MCF 10A (cell line): ENCODE data around the gene PROX1. TPM values are rescaled to one million over a fixed set of nuclear protein-coding genes. Genes with fewer than 3 reads are reported as not detected.

ENCODE experiments used
- Bru-seq: library from RNA; stranded (reverse); fragments of 400-500 nt; gene quantifications from one replicate; lab custom pipeline; 2021; lab: Mats Ljungman, UMichigan
- BruChase-seq, 2 experiments: library from RNA; stranded (reverse); fragments of 400-500 nt; gene quantifications; one replicate each; lab custom pipeline; 2021; lab: Mats Ljungman, UMichigan
- BruUV-seq: library from RNA; stranded (reverse); fragments of 400-500 nt; replicated peaks from 2 replicates; lab custom pipeline; 2021; lab: Mats Ljungman, UMichigan
- CTCF ChIA-PET: fragments of 300-600 bp; sonication (Branson Sonifier 250); formaldehyde crosslinking; extraction: SDS; loops from one replicate; lab custom pipeline; 2021; ENCODE audit warnings: antibody characterized with exemption, inconsistent platforms; lab: Yijun Ruan, JAX
- POLR2A ChIA-PET: fragments of 300-600, 350-650 bp; sonication (Branson Sonifier 250); formaldehyde crosslinking; extraction: SDS; loops from one replicate; lab custom pipeline; 2020; ENCODE audit warnings: antibody characterized with exemption, inconsistent platforms; lab: Yijun Ruan, JAX
- DNase-seq: peaks from one replicate; pipeline ENCODE4 v3.0.0-alpha.2; 2018; ENCODE audit not compliant: unreplicated experiment
- H3K27ac Mint-ChIP-seq: one replicate; pipeline ENCODE4 v1.8.0; 2022; ENCODE audit warnings: mild to moderate bottlenecking, low read depth, mixed read lengths; ENCODE audit not compliant: unreplicated experiment
- H3K27me3 Mint-ChIP-seq: one replicate; pipeline ENCODE4 v1.8.0; 2022; ENCODE audit warnings: mixed read lengths; ENCODE audit not compliant: insufficient read depth, unreplicated experiment
- H3K36me3 Mint-ChIP-seq: one replicate; pipeline ENCODE4 v1.8.0; 2022; ENCODE audit warnings: mild to moderate bottlenecking, moderate library complexity, mixed read lengths; ENCODE audit not compliant: insufficient read depth, unreplicated experiment
- H3K4me1 Mint-ChIP-seq: one replicate; pipeline ENCODE4 v1.8.0; 2022; ENCODE audit warnings: mixed read lengths; ENCODE audit not compliant: insufficient read depth, unreplicated experiment
- H3K4me3 Mint-ChIP-seq: one replicate; pipeline ENCODE4 v1.8.0; 2022; ENCODE audit warnings: mild to moderate bottlenecking, moderate library complexity, mixed read lengths; ENCODE audit not compliant: unreplicated experiment
- H3K9me3 Mint-ChIP-seq: one replicate; pipeline ENCODE4 v1.8.0; 2022; ENCODE audit warnings: mixed read lengths; ENCODE audit not compliant: unreplicated experiment
- intact Hi-C: fragments of 100-400 bp; cut with micrococcal nuclease; formaldehyde crosslinking; loops from 2 replicates; pipeline ENCODE4 v1.14.1; 2022
- long read RNA-seq: library from polyadenylated mRNA; stranded (forward); transcript quantifications from one replicate; pipeline ENCODE4 v2.0.0, GENCODE V29; 2022
- total RNA-seq: library from RNA; stranded (reverse); gene quantifications from 2 replicates; pipeline ENCODE4 v1.2.3, GENCODE V29; 2022
- TF ChIP-seq, protein P1 (sequence below): fragments of 200-600 bp; IDR thresholded peaks from one replicate; pipeline ENCODE4 v1.8.0; 2022; ENCODE audit warnings: antibody characterized with exemption, mild to moderate bottlenecking; ENCODE audit not compliant: unreplicated experiment

PROX1 gene, protein sequence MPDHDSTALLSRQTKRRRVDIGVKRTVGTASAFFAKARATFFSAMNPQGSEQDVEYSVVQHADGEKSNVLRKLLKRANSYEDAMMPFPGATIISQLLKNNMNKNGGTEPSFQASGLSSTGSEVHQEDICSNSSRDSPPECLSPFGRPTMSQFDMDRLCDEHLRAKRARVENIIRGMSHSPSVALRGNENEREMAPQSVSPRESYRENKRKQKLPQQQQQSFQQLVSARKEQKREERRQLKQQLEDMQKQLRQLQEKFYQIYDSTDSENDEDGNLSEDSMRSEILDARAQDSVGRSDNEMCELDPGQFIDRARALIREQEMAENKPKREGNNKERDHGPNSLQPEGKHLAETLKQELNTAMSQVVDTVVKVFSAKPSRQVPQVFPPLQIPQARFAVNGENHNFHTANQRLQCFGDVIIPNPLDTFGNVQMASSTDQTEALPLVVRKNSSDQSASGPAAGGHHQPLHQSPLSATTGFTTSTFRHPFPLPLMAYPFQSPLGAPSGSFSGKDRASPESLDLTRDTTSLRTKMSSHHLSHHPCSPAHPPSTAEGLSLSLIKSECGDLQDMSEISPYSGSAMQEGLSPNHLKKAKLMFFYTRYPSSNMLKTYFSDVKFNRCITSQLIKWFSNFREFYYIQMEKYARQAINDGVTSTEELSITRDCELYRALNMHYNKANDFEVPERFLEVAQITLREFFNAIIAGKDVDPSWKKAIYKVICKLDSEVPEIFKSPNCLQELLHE
- total RNA-seq (0.61 TPM in 2 replicates), Bru-seq, nascent RNA (percentile 25 among the genes with signal in this experiment), BruChase-seq, experiment 1, labeled RNA remaining after a 6-hour chase (percentile 20 among the genes with signal in this experiment), BruChase-seq, experiment 2, labeled RNA remaining after a 2-hour chase (percentile 24 among the genes with signal in this experiment)
- long read RNA-seq = 0 reads

DNA sequence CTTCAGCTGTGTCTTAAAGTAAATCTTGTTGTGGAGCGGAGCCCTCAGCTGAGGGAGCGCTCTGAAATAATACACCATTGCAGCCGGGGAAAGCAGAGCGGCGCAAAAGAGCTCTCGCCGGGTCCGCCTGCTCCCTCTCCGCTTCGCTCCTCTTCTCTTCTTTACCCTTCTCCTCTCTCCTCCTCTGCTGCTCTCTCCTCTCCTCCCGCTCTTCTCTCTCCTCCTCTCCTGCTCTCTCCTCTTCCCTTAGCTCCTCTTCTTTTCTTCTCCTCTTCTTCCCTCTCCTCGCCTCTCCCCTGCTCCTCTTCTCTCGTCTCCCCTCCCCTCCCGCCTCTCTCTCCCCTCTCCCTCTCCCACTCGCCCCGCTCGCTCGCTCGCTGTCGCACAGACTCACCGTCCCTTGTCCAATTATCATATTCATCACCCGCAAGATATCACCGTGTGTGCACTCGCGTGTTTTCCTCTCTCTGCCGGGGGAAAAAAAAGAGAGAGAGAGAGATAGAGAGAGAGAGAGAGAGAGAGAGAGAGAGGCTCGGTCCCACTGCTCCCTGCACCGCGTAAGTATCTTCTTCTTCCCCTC, at the start of gene PROX1:
PROX1 (plus strand) TSS at position 47 of the 580 bp plus-strand sequence. CDS start 8,563 bp downstream, outside the sequence.
- Mint-ChIP-seq H3K36me3 (no peaks in the 10 kb centered on the region), H3K4me3 (peak within 1 kb of the TSS; percentile 92), H3K9me3 (no peaks in the 10 kb centered on the region), H3K4me1 (peaks cover 15% of the 10 kb centered on the region), H3K27ac (peak within 1 kb of the TSS; percentile 88), H3K27me3 (peaks cover 97% of the 10 kb centered on the region)
- ChIA-PET POLR2A (interaction anchor here (0.6 to 4.4 kb wide), 8 partner anchors 9 to 1201 kb away, joined by 3 to 31 read pairs (median 4); partner anchors contain the start of gene SMYD2), CTCF (interaction anchor here (0.6 to 1.4 kb wide), 8 partner anchors 82 to 829 kb away, joined by 3 to 7 read pairs (median 4); no protein-coding TSS in a partner anchor)
- peak; percentile 86 for DNase-seq
- no TSS peak for BruUV-seq
- intact Hi-C loops = loop anchor here (2.0 kb wide), 1 partner anchor 135 kb away; no protein-coding TSS in a partner anchor
- TF ChIP-seq, protein P1, sequence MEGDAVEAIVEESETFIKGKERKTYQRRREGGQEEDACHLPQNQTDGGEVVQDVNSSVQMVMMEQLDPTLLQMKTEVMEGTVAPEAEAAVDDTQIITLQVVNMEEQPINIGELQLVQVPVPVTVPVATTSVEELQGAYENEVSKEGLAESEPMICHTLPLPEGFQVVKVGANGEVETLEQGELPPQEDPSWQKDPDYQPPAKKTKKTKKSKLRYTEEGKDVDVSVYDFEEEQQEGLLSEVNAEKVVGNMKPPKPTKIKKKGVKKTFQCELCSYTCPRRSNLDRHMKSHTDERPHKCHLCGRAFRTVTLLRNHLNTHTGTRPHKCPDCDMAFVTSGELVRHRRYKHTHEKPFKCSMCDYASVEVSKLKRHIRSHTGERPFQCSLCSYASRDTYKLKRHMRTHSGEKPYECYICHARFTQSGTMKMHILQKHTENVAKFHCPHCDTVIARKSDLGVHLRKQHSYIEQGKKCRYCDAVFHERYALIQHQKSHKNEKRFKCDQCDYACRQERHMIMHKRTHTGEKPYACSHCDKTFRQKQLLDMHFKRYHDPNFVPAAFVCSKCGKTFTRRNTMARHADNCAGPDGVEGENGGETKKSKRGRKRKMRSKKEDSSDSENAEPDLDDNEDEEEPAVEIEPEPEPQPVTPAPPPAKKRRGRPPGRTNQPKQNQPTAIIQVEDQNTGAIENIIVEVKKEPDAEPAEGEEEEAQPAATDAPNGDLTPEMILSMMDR = no peak

DNA sequence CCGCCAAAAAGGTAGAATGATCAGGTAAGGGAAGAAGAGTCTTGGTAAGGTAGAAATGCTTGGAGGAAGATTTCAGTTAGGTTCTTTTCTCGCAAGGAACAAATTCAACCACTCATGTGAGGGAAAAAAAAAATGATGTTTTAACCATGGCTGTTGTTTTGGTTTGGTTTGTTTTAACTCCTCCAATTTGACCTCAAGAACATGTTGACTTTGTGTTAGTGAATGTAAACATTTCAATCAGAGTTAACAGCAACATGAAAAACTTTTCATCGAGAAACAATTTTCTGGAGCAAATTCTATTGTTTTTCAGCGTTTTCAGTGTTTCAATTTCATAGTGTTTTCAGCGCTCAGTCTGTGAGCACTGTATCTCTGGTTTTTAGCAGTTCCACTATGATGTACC, 49.0 kb upstream of the PROX1 start:
- ChIA-PET POLR2A (interaction anchor here (0.7 kb wide), 1 partner anchor 9 kb away, joined by 5 read pairs; no protein-coding TSS in a partner anchor), CTCF (no interaction called here)
- Mint-ChIP-seq H3K27me3 (peaks cover 94% of the 10 kb centered on the region), H3K4me3 (no peak overlapping the region), H3K9me3 (no peaks in the 10 kb centered on the region), H3K27ac (no peak overlapping the region), H3K36me3 (no peaks in the 10 kb centered on the region), H3K4me1 (peaks cover 13% of the 10 kb centered on the region)
- no peak for DNase-seq
- intact Hi-C loops = no loop called here
- BruUV-seq = no TSS peak
- TF ChIP-seq, protein P1 = no peak

GRCh38 chr1:213939888-213940287, 47.9 kb upstream of the PROX1 start:
- CTCF ChIA-PET = interaction anchor here (0.6 to 0.7 kb wide), 2 partner anchors 739 to 1146 kb away, joined by 3 to 4 read pairs; no protein-coding TSS in a partner anchor
- peaks cover 90% of the 10 kb centered on the region for H3K27me3 Mint-ChIP-seq
- peaks cover 3% of the 10 kb centered on the region for H3K4me1 Mint-ChIP-seq
- H3K27ac Mint-ChIP-seq = no peak overlapping the region
- no peaks in the 10 kb centered on the region for H3K9me3 Mint-ChIP-seq
- no peak for DNase-seq
- intact Hi-C loops = no loop called here
- H3K4me3 Mint-ChIP-seq = no peak overlapping the region
- H3K36me3 Mint-ChIP-seq = no peaks in the 10 kb centered on the region
- no TSS peak for BruUV-seq
- POLR2A ChIA-PET = no interaction called here
- TF ChIP-seq, protein P1 = no peak
